CD4-positive, alpha-beta memory T cell (primary cell): Measurements from ENCODE around the gene VWCE. TPM values are rescaled to one million over a fixed set of nuclear protein-coding genes. Genes with fewer than 3 reads are reported as not detected.

Source experiments
- CTCF ChIA-PET: fragments of 350-600 bp; sonication (Branson Sonifier 250); formaldehyde crosslinking; loops from one replicate; lab custom pipeline; 2021; ENCODE audit warnings: inconsistent platforms; ENCODE audit not compliant: partially characterized antibody; lab: Charles Lee
- POLR2A ChIA-PET: fragments of 350-600 bp; sonication (Branson Sonifier 250); formaldehyde crosslinking; loops from one replicate; lab custom pipeline; 2021; ENCODE audit not compliant: partially characterized antibody; lab: Charles Lee
- DNase-seq, 5 donors: peaks; one replicate each; pipeline versions ENCODE4 v3.0.0 to v3.0.0-alpha.2; 2020 to 2022; ENCODE audit warnings: mixed read lengths in 1 of 5
- H3K27ac ChIP-seq: one replicate; pipeline ENCODE4 v1.7.0; 2013; ENCODE audit warnings: low read depth, low read length
- H3K27me3 ChIP-seq: 2 replicates; pipeline ENCODE4 v1.7.0; 2013; ENCODE audit warnings: mild to moderate bottlenecking, low read length, moderate library complexity; ENCODE audit not compliant: insufficient read depth
- H3K36me3 ChIP-seq: 2 replicates; pipeline ENCODE4 v1.7.0; 2013; ENCODE audit warnings: mild to moderate bottlenecking, low read length, moderate library complexity; ENCODE audit not compliant: insufficient read depth
- H3K4me1 ChIP-seq: 2 replicates; pipeline ENCODE4 v1.7.0; 2013; ENCODE audit warnings: mild to moderate bottlenecking, low read length, moderate library complexity; ENCODE audit not compliant: insufficient read depth
- H3K4me3 ChIP-seq, 2 donors: one replicate each; pipeline ENCODE4 v1.7.0; 2013; ENCODE audit warnings: low read length in 2 of 2, mild to moderate bottlenecking in 1 of 2
- H3K9me3 ChIP-seq, 2 donors: one replicate each; pipeline ENCODE4 v1.7.0; 2013; ENCODE audit warnings: low read length in 2 of 2, control low read depth in 1 of 2; ENCODE audit not compliant: control insufficient read depth in 1 of 2
- H3K27ac Mint-ChIP-seq, 7 donors: one replicate each; pipeline ENCODE4 v1.8.0; 2020 to 2021; ENCODE audit warnings: mixed read lengths in 7 of 7, mild to moderate bottlenecking in 6 of 7, inconsistent platforms in 3 of 7, moderate library complexity in 3 of 7
- H3K27me3 Mint-ChIP-seq, 2 donors: one replicate each; pipeline ENCODE4 v1.8.0; 2020 to 2021; ENCODE audit warnings: mixed read lengths in 2 of 2
- H3K36me3 Mint-ChIP-seq, 2 donors: one replicate each; pipeline ENCODE4 v1.8.0; 2020 to 2021; ENCODE audit warnings: mixed read lengths in 2 of 2, inconsistent platforms in 1 of 2, mild to moderate bottlenecking in 1 of 2
- H3K4me1 Mint-ChIP-seq, 4 donors: one replicate each; pipeline ENCODE4 v1.8.0; 2020 to 2021; ENCODE audit warnings: mixed read lengths in 4 of 4, mild to moderate bottlenecking in 1 of 4
- H3K4me3 Mint-ChIP-seq, 8 donors: one replicate each; pipeline ENCODE4 v1.8.0; 2020 to 2021; ENCODE audit warnings: mixed read lengths in 8 of 8, mild to moderate bottlenecking in 7 of 8, moderate library complexity in 6 of 8, inconsistent platforms in 3 of 8
- H3K9me3 Mint-ChIP-seq, 8 donors: one replicate each; pipeline ENCODE4 v1.8.0; 2020 to 2021; ENCODE audit warnings: mixed read lengths in 8 of 8, mild to moderate bottlenecking in 5 of 8, inconsistent platforms in 3 of 8, moderate library complexity in 1 of 8
- intact Hi-C: fragments of 100-400 bp; cut with micrococcal nuclease; formaldehyde crosslinking; loops from one replicate; pipeline ENCODE4 v1.15.1; 2023
- polyA plus RNA-seq, 2 donors: library from polyadenylated mRNA; unstranded; fragments of 300-500 nt; fragmentation: Illumina TruSeq; gene quantifications; one replicate each; pipeline ENCODE4 v1.2.3, GENCODE V29; 2021
- total RNA-seq, 2 experiments: library from RNA; stranded (reverse); gene quantifications; one replicate each; pipeline ENCODE4 v1.2.3, GENCODE V29; 2021

The VWCE gene
- total and polyA plus RNA-seq, 4 experiments from 2014 or later = 0.38 to 0.44 TPM; not detected in 2

DNA sequence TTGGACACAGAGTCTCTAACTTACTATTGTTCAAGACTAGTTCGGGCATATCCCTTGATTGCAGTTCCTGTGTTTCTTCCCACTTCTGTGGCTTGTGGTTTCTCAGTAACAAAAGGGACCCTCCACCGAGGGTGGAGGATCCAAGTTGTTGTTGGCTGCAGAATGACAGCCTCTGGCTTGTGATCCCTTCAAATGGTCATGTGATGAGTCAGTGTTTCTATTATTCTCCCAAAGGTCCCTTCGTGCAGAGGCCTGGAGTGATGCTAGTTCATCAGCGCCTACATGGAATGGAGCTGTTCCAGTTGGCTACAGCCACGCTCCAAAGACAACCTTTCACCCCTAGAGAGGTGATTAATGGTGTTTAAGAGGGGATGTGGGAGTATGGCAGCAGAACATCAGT lies 2.6 kb upstream of the VWCE start:
- no peak overlapping the region for H3K4me3 Mint-ChIP-seq
- no peaks in the 10 kb centered on the region for H3K9me3 Mint-ChIP-seq
- POLR2A ChIA-PET = no interaction called here
- H3K4me3 ChIP-seq = no peak overlapping the region
- H3K27me3 Mint-ChIP-seq = peaks cover 6 to 7% of the 10 kb centered on the region in 2 donors
- H3K27ac Mint-ChIP-seq = peak overlapping the region in 2 of 7 donors; percentile 44 to 55
- no peak overlapping the region for H3K27ac ChIP-seq
- DNase-seq = no peak
- peaks cover 22 to 44% (median 28%) of the 10 kb centered on the region in 4 donors for H3K4me1 Mint-ChIP-seq
- no peaks in the 10 kb centered on the region for H3K9me3 ChIP-seq
- peaks cover 44 to 51% of the 10 kb centered on the region in 2 donors for H3K36me3 Mint-ChIP-seq
- CTCF ChIA-PET = no interaction called here
- H3K27me3 ChIP-seq = peaks cover 4% of the 10 kb centered on the region
- H3K4me1 ChIP-seq = peaks cover 16% of the 10 kb centered on the region
- intact Hi-C loops = no loop called here
- peaks cover 31% of the 10 kb centered on the region for H3K36me3 ChIP-seq

DNA sequence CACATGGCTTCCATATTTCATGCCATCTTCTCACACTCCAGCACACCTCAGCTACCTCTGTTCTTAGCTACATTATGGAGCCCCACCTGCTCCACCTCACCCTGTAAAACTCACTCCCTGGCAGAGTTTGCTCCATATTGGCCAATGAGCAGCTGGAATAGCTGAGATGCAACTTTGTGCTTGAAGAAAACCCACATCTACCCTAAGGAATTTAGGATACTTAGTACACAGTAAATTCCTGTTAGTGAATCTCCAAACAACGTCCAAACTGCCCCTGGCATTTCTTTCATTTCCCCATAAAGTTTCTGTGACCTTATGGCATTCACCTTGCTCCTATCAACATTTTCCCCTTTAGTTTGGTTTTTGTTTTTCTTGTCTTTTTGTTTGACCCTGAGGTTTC lies 2.2 kb upstream of the VWCE start:
- Mint-ChIP-seq H3K27ac (peak overlapping the region in 1 of 7 donors; percentile 77), H3K4me1 (peaks cover 22 to 48% (median 29%) of the 10 kb centered on the region in 4 donors), H3K36me3 (peaks cover 42 to 47% of the 10 kb centered on the region in 2 donors), H3K9me3 (no peaks in the 10 kb centered on the region), H3K27me3 (peaks cover 9 to 11% of the 10 kb centered on the region in 2 donors), H3K4me3 (peak overlapping the region in 3 of 8 donors; percentile 13 to 22 (median 13))
- Histone ChIP-seq H3K27ac (no peak overlapping the region), H3K4me1 (peaks cover 16% of the 10 kb centered on the region), H3K4me3 (no peak overlapping the region), H3K27me3 (peaks cover 4% of the 10 kb centered on the region), H3K9me3 (no peaks in the 10 kb centered on the region), H3K36me3 (peaks cover 27% of the 10 kb centered on the region)
- POLR2A ChIA-PET = interaction anchor here (1.1 kb wide), 1 partner anchor 43 kb away, joined by 3 read pairs; no protein-coding TSS in a partner anchor
- no peak for DNase-seq
- CTCF ChIA-PET = no interaction called here
- intact Hi-C loops = no loop called here

DNA sequence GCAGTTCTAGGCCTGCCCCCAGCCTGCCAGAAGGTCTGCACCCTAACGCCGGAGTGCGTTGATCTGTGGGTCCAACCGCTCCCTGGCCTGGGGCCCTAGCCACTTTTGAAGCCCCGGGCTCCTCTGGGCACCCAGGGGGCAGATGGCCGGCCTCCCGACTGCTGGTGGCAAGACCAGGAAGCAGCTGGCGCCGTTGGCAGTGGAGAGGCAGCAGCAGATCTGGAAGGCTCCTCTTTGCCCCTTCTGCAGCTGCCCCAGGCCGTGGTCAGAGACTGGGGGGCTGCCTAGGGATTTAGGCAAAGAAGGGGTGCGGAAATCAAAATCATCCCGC lies 445 bp upstream of the VWCE start:
- Mint-ChIP-seq H3K4me3 (peak overlapping the region in 5 of 8 donors; percentile 54 to 83 (median 62)), H3K27me3 (peaks cover 11 to 12% of the 10 kb centered on the region in 2 donors), H3K4me1 (peaks cover 22 to 44% (median 30%) of the 10 kb centered on the region in 4 donors), H3K36me3 (peaks cover 24 to 29% of the 10 kb centered on the region in 2 donors), H3K9me3 (no peaks in the 10 kb centered on the region), H3K27ac (no peak overlapping the region)
- ChIA-PET POLR2A (no interaction called here), CTCF (no interaction called here)
- Histone ChIP-seq H3K9me3 (no peaks in the 10 kb centered on the region), H3K36me3 (peaks cover 10% of the 10 kb centered on the region), H3K27ac (no peak overlapping the region), H3K4me1 (peaks cover 16% of the 10 kb centered on the region), H3K4me3 (peak overlapping the region in 1 of 2 donors; percentile 45), H3K27me3 (peaks cover 4% of the 10 kb centered on the region)
- intact Hi-C loops = no loop called here
- no peak for DNase-seq

DNA sequence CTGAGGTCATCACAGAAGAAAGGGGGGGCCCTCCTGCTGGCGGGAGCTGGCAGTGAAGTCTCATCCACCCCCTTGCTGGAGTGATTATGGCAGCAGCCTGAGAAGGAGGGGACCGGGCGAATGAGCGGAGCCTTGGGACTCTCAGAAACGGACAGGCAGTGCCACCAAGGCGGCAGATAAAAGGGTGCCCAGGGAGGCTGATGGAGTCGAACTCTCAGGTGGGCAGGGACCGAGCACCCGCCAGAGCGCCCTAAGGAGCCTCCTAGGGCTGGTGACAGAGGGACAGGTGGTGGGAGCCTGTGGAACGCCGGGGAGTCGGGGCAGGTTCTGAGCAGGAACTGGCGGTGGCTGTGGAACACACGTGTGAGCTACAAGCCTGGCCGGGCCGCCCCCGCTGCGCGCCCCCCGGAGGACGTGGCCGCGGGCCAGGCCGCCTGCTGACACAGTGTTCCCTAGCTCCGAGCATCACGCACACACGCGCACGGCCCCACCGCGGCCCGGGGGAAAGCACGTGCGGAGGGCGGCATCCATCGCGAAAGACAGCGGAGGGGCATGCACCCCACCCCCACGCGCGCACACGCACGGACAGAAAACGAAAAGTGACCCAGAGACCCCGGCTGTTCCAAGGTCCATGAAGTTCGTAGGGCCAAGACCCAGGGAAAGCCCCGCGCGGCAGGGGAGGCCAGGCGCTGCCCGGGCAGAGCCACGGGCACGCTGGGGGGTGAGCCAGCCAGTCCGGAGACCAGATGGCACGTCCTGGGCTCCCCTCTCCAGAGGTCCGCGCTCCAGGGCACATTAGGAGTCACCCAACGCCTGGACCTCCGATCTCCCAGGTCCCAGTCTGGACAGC lies 1.0 kb downstream of the VWCE start:
- ChIA-PET POLR2A (no interaction called here), CTCF (interaction anchor here (2.0 kb wide), 1 partner anchor 463 kb away, joined by 5 read pairs; no protein-coding TSS in a partner anchor)
- Mint-ChIP-seq H3K9me3 (peaks cover 0 to 2% (median 0%) of the 10 kb centered on the region in 8 donors), H3K36me3 (peaks cover 14 to 17% of the 10 kb centered on the region in 2 donors), H3K27me3 (peaks cover 11 to 12% of the 10 kb centered on the region in 2 donors), H3K27ac (no peak overlapping the region), H3K4me3 (peak overlapping the region; percentile 67 to 84 (median 78)), H3K4me1 (peaks cover 17 to 38% (median 26%) of the 10 kb centered on the region in 4 donors)
- DNase-seq = peak in 2 of 5 donors; percentile 8 to 14
- no peaks in the 10 kb centered on the region for H3K36me3 ChIP-seq
- H3K4me1 ChIP-seq = peaks cover 16% of the 10 kb centered on the region
- peaks cover 4% of the 10 kb centered on the region for H3K27me3 ChIP-seq
- intact Hi-C loops = no loop called here
- no peak overlapping the region for H3K27ac ChIP-seq
- no peaks in the 10 kb centered on the region for H3K9me3 ChIP-seq
- peak overlapping the region in 1 of 2 donors; percentile 45 for H3K4me3 ChIP-seq

DNA sequence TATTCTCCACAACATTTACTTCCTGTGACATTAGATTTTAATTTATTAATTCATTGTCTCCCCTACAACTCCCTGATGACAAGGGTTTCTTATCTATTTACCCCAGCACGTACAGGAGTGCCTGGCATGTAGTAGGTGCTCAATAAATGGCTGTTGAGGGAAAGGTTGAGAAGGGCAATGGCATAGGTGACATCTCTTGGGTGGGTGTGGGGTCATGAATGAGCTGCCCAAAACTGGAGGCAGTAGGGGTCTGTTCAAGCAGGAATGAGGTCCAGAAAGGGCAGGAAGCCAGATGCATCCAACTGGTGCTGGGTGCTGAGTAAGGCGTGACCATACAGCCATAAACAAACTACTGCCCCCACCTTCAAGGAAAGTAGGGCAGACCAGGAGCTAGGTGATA lies 2.8 kb downstream of the VWCE start:
- Histone ChIP-seq H3K27me3 (peaks cover 4% of the 10 kb centered on the region), H3K9me3 (no peaks in the 10 kb centered on the region), H3K4me3 (no peak overlapping the region), H3K4me1 (peaks cover 16% of the 10 kb centered on the region), H3K27ac (no peak overlapping the region), H3K36me3 (no peaks in the 10 kb centered on the region)
- no peak for DNase-seq
- Mint-ChIP-seq H3K27ac (peak overlapping the region in 1 of 7 donors; percentile 15), H3K4me1 (peaks cover 9 to 23% (median 14%) of the 10 kb centered on the region in 4 donors), H3K36me3 (peaks cover 1 to 6% of the 10 kb centered on the region in 2 donors), H3K27me3 (peaks cover 13 to 14% of the 10 kb centered on the region in 2 donors), H3K4me3 (peak overlapping the region in 4 of 8 donors; percentile 10 to 41 (median 28)), H3K9me3 (peaks cover 0 to 2% (median 0%) of the 10 kb centered on the region in 8 donors)
- CTCF ChIA-PET = no interaction called here
- intact Hi-C loops = no loop called here
- POLR2A ChIA-PET = no interaction called here

DNA sequence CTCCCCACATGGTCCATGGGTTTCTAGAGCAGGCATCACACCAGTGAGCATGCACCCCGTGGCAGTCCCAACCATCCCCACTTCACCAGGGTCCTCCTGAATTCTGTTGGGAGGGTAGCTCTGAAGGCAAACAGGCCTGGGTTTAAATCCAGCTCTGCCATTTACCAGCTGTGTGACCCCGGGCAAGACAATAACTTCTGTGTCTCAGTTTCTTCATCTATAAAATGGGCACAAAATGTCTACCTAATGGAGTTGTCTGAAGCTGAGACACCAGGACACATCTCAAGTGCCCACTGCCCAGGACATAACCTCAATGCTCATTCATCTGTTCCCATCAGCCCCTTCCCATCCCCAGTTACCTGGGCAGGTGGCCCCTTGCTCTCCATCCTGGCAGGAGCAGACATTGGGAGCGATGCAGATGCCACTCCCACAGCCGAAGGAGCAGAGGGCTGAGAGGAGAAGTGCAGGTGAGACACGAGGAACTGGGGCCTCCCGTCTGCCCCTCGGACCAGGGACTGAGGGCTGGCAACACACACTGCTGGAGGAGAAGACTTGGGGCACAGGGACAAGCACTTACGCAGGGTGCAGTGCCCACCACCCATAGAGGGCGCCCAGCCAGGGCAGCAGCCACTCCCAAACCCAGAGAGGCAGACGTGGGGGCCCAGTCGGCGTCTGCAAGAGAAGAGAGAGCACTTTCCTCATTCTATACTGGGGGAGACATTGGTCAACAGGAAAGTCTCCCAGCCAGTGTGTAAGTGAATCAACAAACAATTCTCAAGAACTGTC lies 4.0 kb downstream of the VWCE start:
- DNase-seq = no peak
- intact Hi-C loops = no loop called here
- no peak overlapping the region for H3K4me3 ChIP-seq
- peaks cover 11 to 15% of the 10 kb centered on the region in 2 donors for H3K27me3 Mint-ChIP-seq
- peaks cover 16% of the 10 kb centered on the region for H3K4me1 ChIP-seq
- ChIA-PET POLR2A (no interaction called here), CTCF (no interaction called here)
- H3K27me3 ChIP-seq = peaks cover 4% of the 10 kb centered on the region
- no peak overlapping the region for H3K4me3 Mint-ChIP-seq
- H3K4me1 Mint-ChIP-seq = peaks cover 5 to 17% (median 11%) of the 10 kb centered on the region in 4 donors
- H3K36me3 Mint-ChIP-seq = no peaks in the 10 kb centered on the region
- peaks cover 0 to 2% (median 0%) of the 10 kb centered on the region in 8 donors for H3K9me3 Mint-ChIP-seq
- H3K27ac ChIP-seq = no peak overlapping the region
- no peak overlapping the region for H3K27ac Mint-ChIP-seq
- H3K9me3 ChIP-seq = no peaks in the 10 kb centered on the region
- no peaks in the 10 kb centered on the region for H3K36me3 ChIP-seq
